Measurements from ENCODE around the gene NAGPA. TPM values are rescaled to one million over a fixed set of nuclear protein-coding genes. Genes with fewer than 3 reads are reported as not detected.

The NAGPA gene
- total and polyA plus RNA-seq, 2 of the 8 experiments (the other 6 are each of a cell fraction or from before 2014, with no cell fraction given), result 10.1 to 13.2 TPM

GRCh38 chr16:4987250-4987579, 46.5 kb downstream of the NAGPA start:
- Histone ChIP-seq H2AFZ (ENCODE audit: low read length) (peak overlapping the region; percentile 91), H2BK120ac (replicated peaks; ENCODE audit: low read depth, low read length) (no peak overlapping the region), H3K4me3 (ENCODE audit: extremely low read depth in 1 of 4, insufficient read depth in 2 of 4, low read depth in 3 of 4, low read length in 4 of 4) (peak overlapping the region; percentile 14 to 60 (median 24); a peak in 5 of 8 replicates), H2AK5ac (ENCODE audit: low read depth, low read length) (no peak overlapping the region), H3K27ac (ENCODE audit: low read depth, low read length) (no peak overlapping the region), H4K8ac (ENCODE audit: extremely low read depth, insufficient read depth, low read length) (peak overlapping the region; percentile 80), H3K56ac (replicated peaks; ENCODE audit: insufficient read length, low read depth, low read length) (no peak overlapping the region), H3K4ac (replicated peaks; ENCODE audit: insufficient read length, low read depth, low read length) (peak overlapping the region; percentile 78), H3K4me2 (ENCODE audit: insufficient read depth in 1 of 2, low read depth in 2 of 2, low read length in 2 of 2) (peak overlapping the region; percentile 52 to 73), H3K36me3 (ENCODE audit: control insufficient read depth in 2 of 4, insufficient read depth in 4 of 4, low read length in 3 of 4) (no peaks in the 10 kb centered on the region), H4K5ac (ENCODE audit: insufficient read length, low read depth, low read length) (no peak overlapping the region), H3K18ac (ENCODE audit: extremely low read depth, low read length) (peak overlapping the region; percentile 51; the same call in 1 of the 2 replicates), H3K23ac (ENCODE audit: insufficient read length) (no peak overlapping the region), H3K27me3 (replicated peaks in 1 of 4; ENCODE audit: control insufficient read depth in 3 of 4, extremely low read depth in 1 of 4, insufficient read depth in 3 of 4, low read length in 3 of 4) (peaks cover 4 to 26% (median 20%) of the 10 kb centered on the region in 4 experiments), H2BK5ac (ENCODE audit: low read depth, low read length) (no peak overlapping the region), H4K91ac (replicated peaks; ENCODE audit: insufficient read length, low read length) (no peak overlapping the region), H3K79me2 (ENCODE audit: control insufficient read depth in 1 of 2, insufficient read depth in 2 of 2, low read length in 2 of 2) (no peaks in the 10 kb centered on the region), H3K4me1 (replicated peaks in 1 of 4; ENCODE audit: control insufficient read depth in 3 of 4, insufficient read depth in 4 of 4, low read length in 3 of 4) (peaks cover 0 to 6% (median 3%) of the 10 kb centered on the region in 4 experiments; a peak in 6 of 7 replicates), H2BK15ac (ENCODE audit: low read length) (peak overlapping the region; percentile 29; the same call in 1 of the 2 replicates), H3K79me1 (ENCODE audit: low read depth, low read length) (no peaks in the 10 kb centered on the region), H4K20me1 (replicated peaks in 1 of 2; ENCODE audit: control insufficient read depth in 1 of 2, insufficient read depth in 2 of 2, low read length in 2 of 2) (no peaks in the 10 kb centered on the region), H2BK12ac (ENCODE audit: low read depth, low read length) (no peak overlapping the region), H3K9me3 (ENCODE audit: insufficient read depth in 2 of 2, low read depth in 1 of 2, low read length in 1 of 2) (no peaks in the 10 kb centered on the region; a peak in 1 of 4 replicates), H3K14ac (ENCODE audit: insufficient read length) (no peak overlapping the region), H3K9ac (replicated peaks in 1 of 4; ENCODE audit: extremely low read depth in 1 of 4, low read depth in 3 of 4, low read length in 3 of 4) (no peak overlapping the region), H2BK20ac (ENCODE audit: low read length) (no peak overlapping the region), H3K23me2 (ENCODE audit: low read depth, low read length) (peaks cover 4% of the 10 kb centered on the region; the same call in 1 of the 2 replicates)
- no peak for DNase-seq (ENCODE audit: low read depth in 1 of 2, low spot score in 2 of 2)
- TF ChIP-seq EZH2 (IDR thresholded peaks at IDR 0.05; ENCODE audit: low read depth, low read length, severe bottlenecking) (peak; percentile 33), RAD21 (IDR thresholded peaks at IDR 0.05 in 1 of 2, conservative IDR thresholded peaks at IDR 0.05 in 1 of 2; ENCODE audit: low read depth in 2 of 2, low read length in 2 of 2) (no peak)
- ChIA-PET POLR2A (ENCODE audit: partially characterized antibody) (interaction anchor here (0.9 to 1.7 kb wide), 4 partner anchors 12 to 92 kb away, joined by 3 to 5 read pairs (median 4); no protein-coding TSS in a partner anchor), CTCF (ENCODE audit: partially characterized antibody) (interaction anchor here (0.6 to 0.8 kb wide), 2 partner anchors 54 to 69 kb away, joined by 3 to 6 read pairs; no protein-coding TSS in a partner anchor)
- whole genome bisulfite sequencing, 2 experiments (ENCODE audit: extremely low coverage in 1 of 2, insufficient coverage in 1 of 2, insufficient read length in 1 of 2, insufficient replicate concordance in 2 of 2, low coverage in 1 of 2, low lambda C conversion rate in 2 of 2, missing lambda C conversion rate in 1 of 2), result 60% methylated on average over 1 of the region's 10 CpGs; no CpG with 5 or more reads in 1 of the 2 experiments
- no peak for FAIRE-seq

Data from H1 (cell line).